ENCODE results near the gene PEX16. TPM values are rescaled to one million over a fixed set of nuclear protein-coding genes. Genes with fewer than 3 reads are reported as not detected.
A peak's percentile ranks its signal among the peaks of the same experiment; 100 is the strongest.

The PEX16 gene
- polyA plus RNA-seq, 1 donor from 2014 or later: 61.1 TPM

DNA sequence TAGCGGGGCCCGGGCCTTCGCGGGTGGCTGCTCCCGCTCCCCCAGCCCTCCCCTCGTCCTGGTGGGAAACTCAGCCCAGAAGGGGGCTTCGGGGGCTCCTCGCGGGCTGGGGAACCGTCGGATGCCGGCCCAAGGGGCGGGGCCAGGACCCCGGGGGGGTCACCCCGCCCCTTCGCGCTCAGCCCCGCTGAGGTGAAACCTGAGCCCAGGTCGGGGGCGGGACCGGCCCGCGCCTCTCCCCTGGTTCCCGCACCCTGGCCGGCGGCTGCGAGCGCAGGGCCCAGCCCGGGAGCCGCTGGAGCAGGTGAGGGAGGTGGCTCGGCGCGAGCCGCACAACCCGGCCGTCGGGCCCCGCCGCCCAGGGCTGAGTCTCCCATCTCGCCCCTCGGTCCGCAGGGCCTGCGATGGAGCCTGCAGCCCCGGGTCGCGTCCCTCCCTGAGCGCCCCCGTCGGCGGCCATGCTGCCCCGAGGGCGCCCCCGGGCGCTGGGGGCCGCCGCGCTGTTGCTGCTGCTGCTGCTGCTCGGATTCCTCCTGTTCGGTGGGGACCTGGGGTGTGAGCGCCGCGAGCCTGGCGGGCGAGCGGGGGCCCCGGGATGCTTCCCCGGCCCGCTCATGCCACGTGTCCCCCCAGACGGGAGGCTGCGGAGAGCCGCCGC, 4.9 kb upstream of the PEX16 start, which contains the start of gene LARGE2:
TSS of gene LARGE2 (plus strand) at position 232 of the 658 bp plus-strand sequence. CDS start at position 459, 227 bp downstream.
- Histone ChIP-seq H3K4me2 (ENCODE audit: low read length) (no peak within 1 kb of the TSS), H3K79me2 (replicated peaks; ENCODE audit: insufficient read depth, low read length) (no peaks in the 10 kb centered on the region), H3F3A (ENCODE audit: insufficient read depth, low read length, poor library complexity, severe bottlenecking) (peaks cover 5% of the 10 kb centered on the region), H3K27me3 (ENCODE audit: insufficient read depth, low read depth, low read length) (peaks cover 33% of the 10 kb centered on the region), H3K4me3 (ENCODE audit: low read length) (peak within 1 kb of the TSS; percentile 34), H3K27ac (ENCODE audit: low read length) (no peak within 1 kb of the TSS), H2AFZ (ENCODE audit: low read depth, low read length) (no peak within 1 kb of the TSS), H3K9me3 (ENCODE audit: low read length) (no peaks in the 10 kb centered on the region), H3K36me3 (ENCODE audit: insufficient read depth, low read length) (no peaks in the 10 kb centered on the region), H3K9ac (ENCODE audit: low read length) (no peak within 1 kb of the TSS), H3K9me2 (ENCODE audit: insufficient read depth, low read length) (no peaks in the 10 kb centered on the region), H4K20me1 (ENCODE audit: insufficient read depth) (no peaks in the 10 kb centered on the region)
- TF ChIP-seq SMC3 (conservative IDR thresholded peaks at IDR 0.05; ENCODE audit: poor library complexity) (no peak), MXI1 (conservative IDR thresholded peaks at IDR 0.05; ENCODE audit: poor library complexity, severe bottlenecking) (no peak), TAF1 (IDR thresholded peaks at IDR 0.05; ENCODE audit: low read depth) (no peak), RAD21 (conservative IDR thresholded peaks at IDR 0.05) (no peak), EZH2 (IDR thresholded peaks at IDR 0.05; ENCODE audit: borderline replicate concordance, insufficient read depth, low read length, poor library complexity, severe bottlenecking) (no peak), POLR2AphosphoS5 (IDR thresholded peaks at IDR 0.05) (no peak), EP300 (conservative IDR thresholded peaks at IDR 0.05; ENCODE audit: poor library complexity, severe bottlenecking) (no peak)
- TF ChIP-seq, protein P1, sequence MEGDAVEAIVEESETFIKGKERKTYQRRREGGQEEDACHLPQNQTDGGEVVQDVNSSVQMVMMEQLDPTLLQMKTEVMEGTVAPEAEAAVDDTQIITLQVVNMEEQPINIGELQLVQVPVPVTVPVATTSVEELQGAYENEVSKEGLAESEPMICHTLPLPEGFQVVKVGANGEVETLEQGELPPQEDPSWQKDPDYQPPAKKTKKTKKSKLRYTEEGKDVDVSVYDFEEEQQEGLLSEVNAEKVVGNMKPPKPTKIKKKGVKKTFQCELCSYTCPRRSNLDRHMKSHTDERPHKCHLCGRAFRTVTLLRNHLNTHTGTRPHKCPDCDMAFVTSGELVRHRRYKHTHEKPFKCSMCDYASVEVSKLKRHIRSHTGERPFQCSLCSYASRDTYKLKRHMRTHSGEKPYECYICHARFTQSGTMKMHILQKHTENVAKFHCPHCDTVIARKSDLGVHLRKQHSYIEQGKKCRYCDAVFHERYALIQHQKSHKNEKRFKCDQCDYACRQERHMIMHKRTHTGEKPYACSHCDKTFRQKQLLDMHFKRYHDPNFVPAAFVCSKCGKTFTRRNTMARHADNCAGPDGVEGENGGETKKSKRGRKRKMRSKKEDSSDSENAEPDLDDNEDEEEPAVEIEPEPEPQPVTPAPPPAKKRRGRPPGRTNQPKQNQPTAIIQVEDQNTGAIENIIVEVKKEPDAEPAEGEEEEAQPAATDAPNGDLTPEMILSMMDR (IDR thresholded peaks at IDR 0.05; ENCODE audit: poor library complexity, severe bottlenecking): no peak
- TF ChIP-seq, protein P2, sequence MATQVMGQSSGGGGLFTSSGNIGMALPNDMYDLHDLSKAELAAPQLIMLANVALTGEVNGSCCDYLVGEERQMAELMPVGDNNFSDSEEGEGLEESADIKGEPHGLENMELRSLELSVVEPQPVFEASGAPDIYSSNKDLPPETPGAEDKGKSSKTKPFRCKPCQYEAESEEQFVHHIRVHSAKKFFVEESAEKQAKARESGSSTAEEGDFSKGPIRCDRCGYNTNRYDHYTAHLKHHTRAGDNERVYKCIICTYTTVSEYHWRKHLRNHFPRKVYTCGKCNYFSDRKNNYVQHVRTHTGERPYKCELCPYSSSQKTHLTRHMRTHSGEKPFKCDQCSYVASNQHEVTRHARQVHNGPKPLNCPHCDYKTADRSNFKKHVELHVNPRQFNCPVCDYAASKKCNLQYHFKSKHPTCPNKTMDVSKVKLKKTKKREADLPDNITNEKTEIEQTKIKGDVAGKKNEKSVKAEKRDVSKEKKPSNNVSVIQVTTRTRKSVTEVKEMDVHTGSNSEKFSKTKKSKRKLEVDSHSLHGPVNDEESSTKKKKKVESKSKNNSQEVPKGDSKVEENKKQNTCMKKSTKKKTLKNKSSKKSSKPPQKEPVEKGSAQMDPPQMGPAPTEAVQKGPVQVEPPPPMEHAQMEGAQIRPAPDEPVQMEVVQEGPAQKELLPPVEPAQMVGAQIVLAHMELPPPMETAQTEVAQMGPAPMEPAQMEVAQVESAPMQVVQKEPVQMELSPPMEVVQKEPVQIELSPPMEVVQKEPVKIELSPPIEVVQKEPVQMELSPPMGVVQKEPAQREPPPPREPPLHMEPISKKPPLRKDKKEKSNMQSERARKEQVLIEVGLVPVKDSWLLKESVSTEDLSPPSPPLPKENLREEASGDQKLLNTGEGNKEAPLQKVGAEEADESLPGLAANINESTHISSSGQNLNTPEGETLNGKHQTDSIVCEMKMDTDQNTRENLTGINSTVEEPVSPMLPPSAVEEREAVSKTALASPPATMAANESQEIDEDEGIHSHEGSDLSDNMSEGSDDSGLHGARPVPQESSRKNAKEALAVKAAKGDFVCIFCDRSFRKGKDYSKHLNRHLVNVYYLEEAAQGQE (IDR thresholded peaks at IDR 0.05; ENCODE audit: borderline replicate concordance): no peak

DNA sequence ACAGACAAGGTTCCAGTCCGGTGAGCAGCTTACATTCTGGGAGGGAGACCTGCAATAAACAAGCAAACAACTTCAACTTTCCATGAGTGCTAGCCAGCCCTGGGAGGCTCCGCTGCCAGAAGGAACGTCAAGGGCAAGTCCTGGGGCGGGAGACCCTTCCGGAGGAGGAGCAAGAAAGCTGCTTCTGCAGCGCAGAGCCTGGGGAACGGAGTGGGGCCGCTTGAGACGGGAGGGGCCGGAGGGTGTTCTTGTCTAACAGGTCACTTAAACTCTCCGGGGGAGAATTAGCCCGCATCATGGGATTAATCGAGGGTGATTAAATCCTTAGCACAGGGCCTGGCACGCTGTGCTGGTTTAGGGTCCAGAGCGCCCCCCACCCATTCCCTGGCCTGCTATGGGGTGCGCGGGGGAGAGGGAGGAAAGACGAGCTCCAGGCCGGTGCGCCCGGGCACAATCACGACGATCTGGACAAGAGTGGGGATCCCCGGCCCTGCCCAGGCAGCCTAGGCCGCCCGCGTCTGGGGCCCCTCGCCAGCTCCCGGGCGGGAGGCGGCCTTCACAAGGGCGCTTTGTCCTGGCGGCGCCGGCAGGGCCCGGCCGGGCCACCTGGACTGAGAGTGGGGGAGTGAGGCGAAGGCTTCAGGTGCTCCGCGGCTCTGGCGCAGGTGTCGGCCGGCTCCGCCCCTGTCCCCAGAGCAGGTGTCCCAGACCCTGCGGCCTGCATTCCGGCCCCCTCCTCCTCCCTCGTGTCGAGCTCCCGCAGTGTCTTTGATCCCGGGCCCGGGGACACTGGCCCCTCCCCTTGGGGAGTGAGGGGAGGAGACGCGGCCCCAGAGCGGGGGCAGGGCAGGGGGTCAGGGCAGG, 4.1 kb upstream of the PEX16 start:
- TF ChIP-seq RAD21 (conservative IDR thresholded peaks at IDR 0.05) (no peak), MXI1 (conservative IDR thresholded peaks at IDR 0.05; ENCODE audit: poor library complexity, severe bottlenecking) (no peak), TAF1 (IDR thresholded peaks at IDR 0.05; ENCODE audit: low read depth) (no peak), SMC3 (conservative IDR thresholded peaks at IDR 0.05; ENCODE audit: poor library complexity) (no peak), EP300 (conservative IDR thresholded peaks at IDR 0.05; ENCODE audit: poor library complexity, severe bottlenecking) (no peak), EZH2 (IDR thresholded peaks at IDR 0.05; ENCODE audit: borderline replicate concordance, insufficient read depth, low read length, poor library complexity, severe bottlenecking) (no peak), POLR2AphosphoS5 (IDR thresholded peaks at IDR 0.05) (no peak)
- TF ChIP-seq, protein P2 (IDR thresholded peaks at IDR 0.05; ENCODE audit: borderline replicate concordance): no peak
- TF ChIP-seq, protein P1 (IDR thresholded peaks at IDR 0.05; ENCODE audit: poor library complexity, severe bottlenecking): no peak
- peaks cover 8% of the 10 kb centered on the region for H3F3A ChIP-seq (ENCODE audit: insufficient read depth, low read length, poor library complexity, severe bottlenecking)
- H4K20me1 ChIP-seq (ENCODE audit: insufficient read depth): no peaks in the 10 kb centered on the region
- H3K27me3 ChIP-seq (ENCODE audit: insufficient read depth, low read depth, low read length): peaks cover 33% of the 10 kb centered on the region
- no peak overlapping the region for H2AFZ ChIP-seq (ENCODE audit: low read depth, low read length)
- no peaks in the 10 kb centered on the region for H3K9me3 ChIP-seq (ENCODE audit: low read length)
- no peak overlapping the region for H3K27ac ChIP-seq (ENCODE audit: low read length)
- H3K36me3 ChIP-seq (ENCODE audit: insufficient read depth, low read length): no peaks in the 10 kb centered on the region
- H3K9ac ChIP-seq (ENCODE audit: low read length): no peak overlapping the region
- H3K4me3 ChIP-seq (ENCODE audit: low read length): peak overlapping the region; percentile 34
- H3K4me2 ChIP-seq (ENCODE audit: low read length): no peak overlapping the region
- H3K9me2 ChIP-seq (ENCODE audit: insufficient read depth, low read length): no peaks in the 10 kb centered on the region
- H3K79me2 ChIP-seq (replicated peaks; ENCODE audit: insufficient read depth, low read length): peaks cover 5% of the 10 kb centered on the region
